C4-2B (cell line): ENCODE measurements around the gene PCIF1.

Experiments used
- CTCF ChIP-seq: fragments of 450-650 bp; conservative IDR thresholded peaks from 2 replicates; pipeline ENCODE4 v1.5.1; 2017; ENCODE audit warnings: mild to moderate bottlenecking
- ZFX ChIP-seq: fragments of 450-650 bp; IDR thresholded peaks from 2 replicates; pipeline ENCODE4 v1.6.1; 2017

GRCh38 chr20:45974896-45975565 lies 40.5 kb downstream of the PCIF1 start:
- TF ChIP-seq CTCF: no peak
- no peak for TF ChIP-seq ZFX
